GM23338 (cell line): ENCODE measurements around the gene DGKH. TPM values are rescaled to one million over a fixed set of nuclear protein-coding genes. Genes with fewer than 3 reads are reported as not detected.

ENCODE experiments used
- ATAC-seq: fragments of 200-7000 bp; cut with Tn5 transposase; 3 replicates; pipeline ENCODE4 v1.9.1; 2020
- DNase-seq: peaks from one replicate; pipeline ENCODE4 v3.0.0-alpha.2; 2015; ENCODE audit warnings: low spot score
- H2AFZ ChIP-seq: fragments of 200-600 bp; sonication (generic); 2 replicates; pipeline ENCODE4 v1.8.0; 2016; ENCODE audit warnings: antibody characterized with exemption, mild to moderate bottlenecking, moderate library complexity
- H3F3A ChIP-seq: fragments of 200-600 bp; sonication (generic); replicated peaks from 2 replicates; pipeline ENCODE4 v1.8.0; 2017; ENCODE audit warnings: antibody characterized with exemption, mixed run types, low read depth
- H3K27ac ChIP-seq: fragments of 200-600 bp; sonication (generic); 2 replicates; pipeline ENCODE4 v1.6.1; 2016; ENCODE audit warnings: low read depth
- H3K27me3 ChIP-seq: fragments of 200-600 bp; sonication (generic); 2 replicates; pipeline ENCODE4 v1.8.0; 2016; ENCODE audit warnings: mild to moderate bottlenecking, mixed run types, moderate library complexity; ENCODE audit not compliant: insufficient read depth
- H3K36me3 ChIP-seq: fragments of 200-600 bp; sonication (generic); 2 replicates; pipeline ENCODE4 v1.8.0; 2016; ENCODE audit warnings: mild to moderate bottlenecking; ENCODE audit not compliant: insufficient read depth
- H3K4me1 ChIP-seq: fragments of 200-600 bp; sonication (generic); 2 replicates; pipeline ENCODE4 v1.8.0; 2016; ENCODE audit warnings: mild to moderate bottlenecking, moderate library complexity; ENCODE audit not compliant: insufficient read depth
- H3K4me2 ChIP-seq: fragments of 200-600 bp; sonication (generic); 2 replicates; pipeline ENCODE4 v1.7.1; 2017; ENCODE audit warnings: mixed run types
- H3K4me3 ChIP-seq: fragments of 200-600 bp; sonication (generic); 2 replicates; pipeline ENCODE4 v1.6.1; 2016; ENCODE audit warnings: mixed run types
- H3K79me2 ChIP-seq: fragments of 200-600 bp; sonication (generic); replicated peaks from 2 replicates; pipeline ENCODE4 v1.8.0; 2017; ENCODE audit warnings: mild to moderate bottlenecking; ENCODE audit not compliant: insufficient read depth
- H3K9me2 ChIP-seq: fragments of 200-600 bp; sonication (generic); 2 replicates; pipeline ENCODE4 v1.8.0; 2017; ENCODE audit not compliant: insufficient read depth
- H4K20me1 ChIP-seq: fragments of 200-600 bp; sonication (generic); replicated peaks from 2 replicates; pipeline ENCODE4 v1.8.0; 2017; ENCODE audit warnings: mild to moderate bottlenecking; ENCODE audit not compliant: insufficient read depth
- H3K27ac Mint-ChIP-seq: 2 replicates; pipeline ENCODE4 v1.8.0; 2020; ENCODE audit warnings: inconsistent platforms, mild to moderate bottlenecking, moderate library complexity, mixed read lengths
- H3K27me3 Mint-ChIP-seq: 3 replicates; pipeline ENCODE4 v1.8.0; 2022; ENCODE audit warnings: low read depth, mild to moderate bottlenecking, moderate library complexity, mixed read lengths, inconsistent platforms; ENCODE audit not compliant: insufficient read depth, poor library complexity
- H3K36me3 Mint-ChIP-seq: 3 replicates; pipeline ENCODE4 v1.8.0; 2021; ENCODE audit warnings: low read depth, mild to moderate bottlenecking, inconsistent platforms, moderate library complexity, mixed read lengths
- H3K4me1 Mint-ChIP-seq: 3 replicates; pipeline ENCODE4 v1.8.0; 2020; ENCODE audit warnings: mild to moderate bottlenecking, inconsistent platforms, mixed read lengths
- H3K4me3 Mint-ChIP-seq: 3 replicates; pipeline ENCODE4 v1.8.0; 2021; ENCODE audit warnings: moderate library complexity, mild to moderate bottlenecking, inconsistent platforms, mixed read lengths
- H3K9me3 Mint-ChIP-seq: 3 replicates; pipeline ENCODE4 v1.8.0; 2020; ENCODE audit warnings: moderate library complexity, mild to moderate bottlenecking, inconsistent platforms, mixed read lengths
- CREB1 ChIP-seq: fragments of 250-450 bp; sonication (Bioruptor Pico); IDR thresholded peaks from 2 replicates; pipeline ENCODE4 v1.5.0; 2020; ENCODE audit warnings: low read depth, mild to moderate bottlenecking, moderate library complexity
- ETS1 ChIP-seq: IDR thresholded peaks from 2 replicates; pipeline ENCODE4 v1.6.1; 2016; ENCODE audit warnings: antibody characterized with exemption
- EZH2 ChIP-seq: fragments of 200-600 bp; sonication (generic); IDR thresholded peaks from one replicate; pipeline ENCODE4 v1.8.0; 2017; ENCODE audit warnings: antibody characterized with exemption, mild to moderate bottlenecking, low read depth; ENCODE audit not compliant: unreplicated experiment
- EZH2phosphoT487 ChIP-seq: fragments of 200-600 bp; sonication (generic); IDR thresholded peaks from one replicate; pipeline ENCODE4 v1.8.1; 2018; ENCODE audit warnings: antibody characterized with exemption; ENCODE audit not compliant: unreplicated experiment
- JUNB ChIP-seq: IDR thresholded peaks from one replicate; pipeline ENCODE4 v1.6.1; 2016; ENCODE audit warnings: antibody characterized with exemption; ENCODE audit not compliant: unreplicated experiment
- NANOG ChIP-seq: IDR thresholded peaks from 2 replicates; pipeline ENCODE4 v1.6.1; 2016; ENCODE audit warnings: antibody characterized with exemption, borderline replicate concordance
- POLR2AphosphoS5 ChIP-seq: IDR thresholded peaks from 2 replicates; pipeline ENCODE4 v1.6.1; 2016; ENCODE audit warnings: antibody characterized with exemption, low read depth
- REST ChIP-seq: IDR thresholded peaks from one replicate; pipeline ENCODE4 v1.6.1; 2018; ENCODE audit warnings: antibody characterized with exemption; ENCODE audit not compliant: unreplicated experiment
- STAT1 ChIP-seq: IDR thresholded peaks from one replicate; pipeline ENCODE4 v1.6.1; 2016; ENCODE audit warnings: antibody characterized with exemption; ENCODE audit not compliant: unreplicated experiment
- ZNF114 ChIP-seq: fragments of 250-450 bp; sonication (Bioruptor Pico); IDR thresholded peaks from 2 replicates; pipeline ENCODE4 v1.5.0; 2020; ENCODE audit warnings: mild to moderate bottlenecking, moderate library complexity
- ZNF331 ChIP-seq: fragments of 250-450 bp; sonication (Bioruptor Pico); IDR thresholded peaks from 2 replicates; pipeline ENCODE4 v1.5.0; 2020; ENCODE audit warnings: low read depth, mild to moderate bottlenecking, moderate library complexity
- polyA plus RNA-seq: library from polyadenylated mRNA; unstranded; fragments of >200 nt; fragmentation: Nextera tagmentation; extraction: Ambion mirVana; gene quantifications from 2 replicates; pipeline ENCODE4 v1.2.1, GENCODE V29; 2016
- total RNA-seq: library from RNA; depleted of rRNA; stranded (reverse); fragments of >200 nt; shearing (Covaris generic); gene quantifications from 2 replicates; pipeline ENCODE4 v1.2.3, GENCODE V29; 2014
- TF ChIP-seq, protein P1 (sequence below), 2 experiments: fragments of 200-600 bp in 1 of 2; sonication (generic) in 1 of 2; conservative IDR thresholded peaks; 2 replicates each; pipeline versions ENCODE4 v1.5.1 to v1.6.1; 2016 to 2017; ENCODE audit warnings: antibody characterized with exemption in 2 of 2, low read depth in 2 of 2, mild to moderate bottlenecking in 2 of 2, moderate library complexity in 1 of 2
- TF ChIP-seq, protein P2 (sequence below): fragments of 250-450 bp; sonication (Bioruptor Pico); IDR thresholded peaks from 2 replicates; pipeline ENCODE4 v1.5.0; 2020; ENCODE audit warnings: mild to moderate bottlenecking, moderate library complexity

Gene DGKH
- total and polyA plus RNA-seq, 2 experiments from 2014 or later = 2.1 to 7.5 TPM

- Histone ChIP-seq H3F3A (no peaks in the 10 kb centered on the region), H3K4me2 (no peak overlapping the region), H3K79me2 (peaks cover 3% of the 10 kb centered on the region; the same call in 1 of the 2 replicates), H4K20me1 (peaks cover 9% of the 10 kb centered on the region), H2AFZ (no peak overlapping the region), H3K27me3 (no peaks in the 10 kb centered on the region), H3K4me1 (0 out of 2 replicates have a peak, but pooled peaks cover 4% of the 10 kb centered on the region), H3K27ac (no peak overlapping the region), H3K4me3 (no peak overlapping the region), H3K9me2 (0 out of 2 replicates have a peak, but pooled peaks cover 7% of the 10 kb centered on the region), H3K36me3 (no peaks in the 10 kb centered on the region)
- Mint-ChIP-seq H3K4me1 (peaks cover 5% of the 10 kb centered on the region), H3K36me3 (peaks cover 9% of the 10 kb centered on the region), H3K27ac (no peak overlapping the region), H3K27me3 (no peaks in the 10 kb centered on the region), H3K4me3 (no peak overlapping the region), H3K9me3 (no peaks in the 10 kb centered on the region)
- ATAC-seq (no peak), DNase-seq (no peak)
- TF ChIP-seq NANOG (no peak), CREB1 (CRISPR knock-in tag) (no peak), STAT1 (no peak), POLR2AphosphoS5 (no peak), EZH2 (no peak), EZH2phosphoT487 (no peak), ZNF114 (no peak), ZNF331 (CRISPR knock-in tag) (no peak), JUNB (no peak), ETS1 (no peak), REST (no peak)
- TF ChIP-seq, protein P1, sequence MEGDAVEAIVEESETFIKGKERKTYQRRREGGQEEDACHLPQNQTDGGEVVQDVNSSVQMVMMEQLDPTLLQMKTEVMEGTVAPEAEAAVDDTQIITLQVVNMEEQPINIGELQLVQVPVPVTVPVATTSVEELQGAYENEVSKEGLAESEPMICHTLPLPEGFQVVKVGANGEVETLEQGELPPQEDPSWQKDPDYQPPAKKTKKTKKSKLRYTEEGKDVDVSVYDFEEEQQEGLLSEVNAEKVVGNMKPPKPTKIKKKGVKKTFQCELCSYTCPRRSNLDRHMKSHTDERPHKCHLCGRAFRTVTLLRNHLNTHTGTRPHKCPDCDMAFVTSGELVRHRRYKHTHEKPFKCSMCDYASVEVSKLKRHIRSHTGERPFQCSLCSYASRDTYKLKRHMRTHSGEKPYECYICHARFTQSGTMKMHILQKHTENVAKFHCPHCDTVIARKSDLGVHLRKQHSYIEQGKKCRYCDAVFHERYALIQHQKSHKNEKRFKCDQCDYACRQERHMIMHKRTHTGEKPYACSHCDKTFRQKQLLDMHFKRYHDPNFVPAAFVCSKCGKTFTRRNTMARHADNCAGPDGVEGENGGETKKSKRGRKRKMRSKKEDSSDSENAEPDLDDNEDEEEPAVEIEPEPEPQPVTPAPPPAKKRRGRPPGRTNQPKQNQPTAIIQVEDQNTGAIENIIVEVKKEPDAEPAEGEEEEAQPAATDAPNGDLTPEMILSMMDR (conservative IDR thresholded peaks at IDR 0.05; ENCODE audit: low read depth in 2 of 2) = no peak
- TF ChIP-seq, protein P2, sequence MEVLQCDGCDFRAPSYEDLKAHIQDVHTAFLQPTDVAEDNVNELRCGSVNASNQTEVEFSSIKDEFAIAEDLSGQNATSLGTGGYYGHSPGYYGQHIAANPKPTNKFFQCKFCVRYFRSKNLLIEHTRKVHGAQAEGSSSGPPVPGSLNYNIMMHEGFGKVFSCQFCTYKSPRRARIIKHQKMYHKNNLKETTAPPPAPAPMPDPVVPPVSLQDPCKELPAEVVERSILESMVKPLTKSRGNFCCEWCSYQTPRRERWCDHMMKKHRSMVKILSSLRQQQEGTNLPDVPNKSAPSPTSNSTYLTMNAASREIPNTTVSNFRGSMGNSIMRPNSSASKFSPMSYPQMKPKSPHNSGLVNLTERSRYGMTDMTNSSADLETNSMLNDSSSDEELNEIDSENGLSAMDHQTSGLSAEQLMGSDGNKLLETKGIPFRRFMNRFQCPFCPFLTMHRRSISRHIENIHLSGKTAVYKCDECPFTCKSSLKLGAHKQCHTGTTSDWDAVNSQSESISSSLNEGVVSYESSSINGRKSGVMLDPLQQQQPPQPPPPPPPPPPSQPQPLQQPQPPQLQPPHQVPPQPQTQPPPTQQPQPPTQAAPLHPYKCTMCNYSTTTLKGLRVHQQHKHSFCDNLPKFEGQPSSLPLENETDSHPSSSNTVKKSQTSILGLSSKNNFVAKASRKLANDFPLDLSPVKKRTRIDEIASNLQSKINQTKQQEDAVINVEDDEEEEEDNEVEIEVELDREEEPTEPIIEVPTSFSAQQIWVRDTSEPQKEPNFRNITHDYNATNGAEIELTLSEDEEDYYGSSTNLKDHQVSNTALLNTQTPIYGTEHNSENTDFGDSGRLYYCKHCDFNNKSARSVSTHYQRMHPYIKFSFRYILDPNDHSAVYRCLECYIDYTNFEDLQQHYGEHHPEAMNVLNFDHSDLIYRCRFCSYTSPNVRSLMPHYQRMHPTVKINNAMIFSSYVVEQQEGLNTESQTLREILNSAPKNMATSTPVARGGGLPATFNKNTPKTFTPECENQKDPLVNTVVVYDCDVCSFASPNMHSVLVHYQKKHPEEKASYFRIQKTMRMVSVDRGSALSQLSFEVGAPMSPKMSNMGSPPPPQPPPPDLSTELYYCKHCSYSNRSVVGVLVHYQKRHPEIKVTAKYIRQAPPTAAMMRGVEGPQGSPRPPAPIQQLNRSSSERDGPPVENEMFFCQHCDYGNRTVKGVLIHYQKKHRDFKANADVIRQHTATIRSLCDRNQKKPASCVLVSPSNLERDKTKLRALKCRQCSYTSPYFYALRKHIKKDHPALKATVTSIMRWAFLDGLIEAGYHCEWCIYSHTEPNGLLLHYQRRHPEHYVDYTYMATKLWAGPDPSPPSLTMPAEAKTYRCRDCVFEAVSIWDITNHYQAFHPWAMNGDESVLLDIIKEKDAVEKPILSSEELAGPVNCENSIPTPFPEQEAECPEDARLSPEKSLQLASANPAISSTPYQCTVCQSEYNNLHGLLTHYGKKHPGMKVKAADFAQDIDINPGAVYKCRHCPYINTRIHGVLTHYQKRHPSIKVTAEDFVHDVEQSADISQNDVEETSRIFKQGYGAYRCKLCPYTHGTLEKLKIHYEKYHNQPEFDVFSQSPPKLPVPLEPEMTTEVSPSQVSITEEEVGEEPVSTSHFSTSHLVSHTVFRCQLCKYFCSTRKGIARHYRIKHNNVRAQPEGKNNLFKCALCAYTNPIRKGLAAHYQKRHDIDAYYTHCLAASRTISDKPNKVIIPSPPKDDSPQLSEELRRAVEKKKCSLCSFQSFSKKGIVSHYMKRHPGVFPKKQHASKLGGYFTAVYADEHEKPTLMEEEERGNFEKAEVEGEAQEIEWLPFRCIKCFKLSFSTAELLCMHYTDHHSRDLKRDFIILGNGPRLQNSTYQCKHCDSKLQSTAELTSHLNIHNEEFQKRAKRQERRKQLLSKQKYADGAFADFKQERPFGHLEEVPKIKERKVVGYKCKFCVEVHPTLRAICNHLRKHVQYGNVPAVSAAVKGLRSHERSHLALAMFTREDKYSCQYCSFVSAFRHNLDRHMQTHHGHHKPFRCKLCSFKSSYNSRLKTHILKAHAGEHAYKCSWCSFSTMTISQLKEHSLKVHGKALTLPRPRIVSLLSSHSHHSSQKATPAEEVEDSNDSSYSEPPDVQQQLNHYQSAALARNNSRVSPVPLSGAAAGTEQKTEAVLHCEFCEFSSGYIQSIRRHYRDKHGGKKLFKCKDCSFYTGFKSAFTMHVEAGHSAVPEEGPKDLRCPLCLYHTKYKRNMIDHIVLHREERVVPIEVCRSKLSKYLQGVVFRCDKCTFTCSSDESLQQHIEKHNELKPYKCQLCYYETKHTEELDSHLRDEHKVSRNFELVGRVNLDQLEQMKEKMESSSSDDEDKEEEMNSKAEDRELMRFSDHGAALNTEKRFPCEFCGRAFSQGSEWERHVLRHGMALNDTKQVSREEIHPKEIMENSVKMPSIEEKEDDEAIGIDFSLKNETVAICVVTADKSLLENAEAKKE (CRISPR knock-in tag) = no peak
These were observed 17.0 kb downstream of the DGKH start for GRCh38 chr13:42065414-42065813.
